Measurements from ENCODE around the gene SRGAP3. TPM values are rescaled to one million over a fixed set of nuclear protein-coding genes. Genes with fewer than 3 reads are reported as not detected.

SRGAP3 gene
- total RNA-seq, 2 experiments from 2014 or later, result 1.8 to 2.5 TPM

GRCh38 chr3:8997151-8997550 lies 252.3 kb downstream of the SRGAP3 start:
- CTCF ChIA-PET, result interaction anchor here (0.9 to 7.0 kb wide), 2 partner anchors 10 to 305 kb away, joined by 4 to 35 read pairs; no protein-coding TSS in a partner anchor
- no peaks in the 10 kb centered on the region for H3K9me3 Mint-ChIP-seq
- intact Hi-C loops (cut with micrococcal nuclease), result no loop called here

GRCh38 chr3:8996681-8997121 lies 252.7 kb downstream of the SRGAP3 start:
- no peak overlapping the region for H3K4me3 Mint-ChIP-seq
- POLR2A ChIA-PET, result no interaction called here
- CTCF ChIA-PET, result interaction anchor here (0.9 to 7.0 kb wide), 2 partner anchors 10 to 305 kb away, joined by 4 to 35 read pairs; no protein-coding TSS in a partner anchor
- H3K9me3 Mint-ChIP-seq, result no peaks in the 10 kb centered on the region
- H3K27ac Mint-ChIP-seq, result no peak overlapping the region
- H3K36me3 Mint-ChIP-seq (ENCODE audit: low read depth), result no peaks in the 10 kb centered on the region
- intact Hi-C loops (cut with micrococcal nuclease), result no loop called here
- TF ChIP-seq CTCF (IDR thresholded peaks at IDR 0.05), result no peak
- DNase-seq (no peak), ATAC-seq (no peak)
- H3K4me1 Mint-ChIP-seq (ENCODE audit: low read depth), result no peaks in the 10 kb centered on the region
- peaks cover 2% of the 10 kb centered on the region for H3K27me3 Mint-ChIP-seq

More at GRCh38 chr3:8997151-8997550, 252.3 kb downstream of the SRGAP3 start:
- DNase-seq, result no peak
- POLR2A ChIA-PET, result no interaction called here
- H3K36me3 Mint-ChIP-seq (ENCODE audit: low read depth), result no peaks in the 10 kb centered on the region
- H3K4me1 Mint-ChIP-seq (ENCODE audit: low read depth), result no peaks in the 10 kb centered on the region
- no peak overlapping the region for H3K27ac Mint-ChIP-seq
- no peak for TF ChIP-seq CTCF (IDR thresholded peaks at IDR 0.05)
- ATAC-seq, result no peak
- H3K27me3 Mint-ChIP-seq, result peaks cover 2% of the 10 kb centered on the region
- H3K4me3 Mint-ChIP-seq, result no peak overlapping the region

GRCh38 chr3:8996216-8996615 lies 253.2 kb downstream of the SRGAP3 start:
- ATAC-seq (no peak), DNase-seq (no peak)
- no peak for TF ChIP-seq CTCF (IDR thresholded peaks at IDR 0.05)
- H3K27me3 Mint-ChIP-seq, result peaks cover 2% of the 10 kb centered on the region
- H3K4me3 Mint-ChIP-seq, result no peak overlapping the region
- no peaks in the 10 kb centered on the region for H3K36me3 Mint-ChIP-seq (ENCODE audit: low read depth)
- H3K9me3 Mint-ChIP-seq, result no peaks in the 10 kb centered on the region
- no peak overlapping the region for H3K27ac Mint-ChIP-seq
- intact Hi-C loops (cut with micrococcal nuclease), result no loop called here
- no peaks in the 10 kb centered on the region for H3K4me1 Mint-ChIP-seq (ENCODE audit: low read depth)
- ChIA-PET POLR2A (no interaction called here), CTCF (interaction anchor here (1.0 to 7.0 kb wide), 2 partner anchors 9 to 306 kb away, joined by 3 to 35 read pairs; no protein-coding TSS in a partner anchor)

GRCh38 chr3:8994226-8994625 lies 255.2 kb downstream of the SRGAP3 start:
- TF ChIP-seq CTCF (IDR thresholded peaks at IDR 0.05), result no peak
- intact Hi-C loops (cut with micrococcal nuclease), result no loop called here
- Mint-ChIP-seq H3K27me3 (peaks cover 2% of the 10 kb centered on the region), H3K4me1 (ENCODE audit: low read depth) (no peaks in the 10 kb centered on the region), H3K36me3 (ENCODE audit: low read depth) (no peaks in the 10 kb centered on the region), H3K27ac (no peak overlapping the region), H3K4me3 (no peak overlapping the region), H3K9me3 (no peaks in the 10 kb centered on the region)
- CTCF ChIA-PET, result interaction anchor here (1.5 kb wide), 1 partner anchor 309 kb away, joined by 3 read pairs; no protein-coding TSS in a partner anchor
- DNase-seq (no peak), ATAC-seq (no peak)
- POLR2A ChIA-PET, result no interaction called here

- CTCF ChIA-PET, result interaction anchor here (1.0 to 1.5 kb wide), 2 partner anchors 73 to 309 kb away, joined by 3 to 6 read pairs; no protein-coding TSS in a partner anchor
- no peaks in the 10 kb centered on the region for H3K4me1 Mint-ChIP-seq (ENCODE audit: low read depth)
- intact Hi-C loops (cut with micrococcal nuclease), result no loop called here
- H3K4me3 Mint-ChIP-seq, result no peak overlapping the region
- H3K36me3 Mint-ChIP-seq (ENCODE audit: low read depth), result no peaks in the 10 kb centered on the region
- POLR2A ChIA-PET, result no interaction called here
- DNase-seq, result no peak
- no peak overlapping the region for H3K27ac Mint-ChIP-seq
- H3K9me3 Mint-ChIP-seq, result no peaks in the 10 kb centered on the region
- no peaks in the 10 kb centered on the region for H3K27me3 Mint-ChIP-seq
- ATAC-seq, result no peak
- TF ChIP-seq CTCF (IDR thresholded peaks at IDR 0.05), result no peak
These were observed 256.1 kb downstream of the SRGAP3 start for GRCh38 chr3:8993331-8993730.

All from activated CD8-positive, alpha-beta T cell treated with anti-CD3 and anti-CD28 coated beads for 36 hours (primary cell).